ENCODE measurements around the gene MAPK8. TPM values are rescaled to one million over a fixed set of nuclear protein-coding genes. Genes with fewer than 3 reads are reported as not detected.
A peak's percentile ranks its signal among the peaks of the same experiment; 100 is the strongest.

The MAPK8 gene
- total RNA-seq, 1 donor from 2014 or later, result 44.4 TPM

- no peaks in the 10 kb centered on the region for H3K9me3 ChIP-seq (ENCODE audit: control insufficient read depth in 3 of 3, low read length in 3 of 3)
- H3K36me3 ChIP-seq (ENCODE audit: control insufficient read depth in 3 of 3, insufficient read depth in 3 of 3, low read length in 3 of 3), result peaks cover 5% of the 10 kb centered on the region in 3 donors
- no peak overlapping the region for H3K27ac ChIP-seq (ENCODE audit: low read depth, low read length)
Measured at GRCh38 chr10:48437546-48437945, 131.1 kb downstream of the MAPK8 start.

GRCh38 chr10:48439031-48439430 lies 132.6 kb downstream of the MAPK8 start:
- Histone ChIP-seq H3K9ac (ENCODE audit: low read depth in 1 of 3, low read length in 3 of 3) (no peak overlapping the region), H3K27me3 (ENCODE audit: control insufficient read depth in 3 of 3, insufficient read depth in 3 of 3, low read length in 3 of 3) (no peaks in the 10 kb centered on the region), H3K36me3 (ENCODE audit: control insufficient read depth in 3 of 3, insufficient read depth in 3 of 3, low read length in 3 of 3) (peaks cover 3 to 5% (median 5%) of the 10 kb centered on the region in 3 donors), H3K4me3 (ENCODE audit: low read length in 3 of 3) (no peak overlapping the region), H3K4me1 (ENCODE audit: control insufficient read depth in 3 of 3, insufficient read depth in 3 of 3, low read length in 3 of 3) (peaks cover 2 to 3% (median 2%) of the 10 kb centered on the region in 3 donors), H3K9me3 (ENCODE audit: control insufficient read depth in 3 of 3, low read length in 3 of 3) (no peaks in the 10 kb centered on the region), H3K27ac (ENCODE audit: low read depth, low read length) (no peak overlapping the region)

More at GRCh38 chr10:48437546-48437945, 131.1 kb downstream of the MAPK8 start:
- H3K27me3 ChIP-seq (ENCODE audit: control insufficient read depth in 3 of 3, insufficient read depth in 3 of 3, low read length in 3 of 3), result no peaks in the 10 kb centered on the region
- H3K9ac ChIP-seq (ENCODE audit: low read depth in 1 of 3, low read length in 3 of 3), result no peak overlapping the region
- H3K4me1 ChIP-seq (ENCODE audit: control insufficient read depth in 3 of 3, insufficient read depth in 3 of 3, low read length in 3 of 3), result peaks cover 2 to 3% (median 2%) of the 10 kb centered on the region in 3 donors
- no peak overlapping the region for H3K4me3 ChIP-seq (ENCODE audit: low read length in 3 of 3)

DNA sequence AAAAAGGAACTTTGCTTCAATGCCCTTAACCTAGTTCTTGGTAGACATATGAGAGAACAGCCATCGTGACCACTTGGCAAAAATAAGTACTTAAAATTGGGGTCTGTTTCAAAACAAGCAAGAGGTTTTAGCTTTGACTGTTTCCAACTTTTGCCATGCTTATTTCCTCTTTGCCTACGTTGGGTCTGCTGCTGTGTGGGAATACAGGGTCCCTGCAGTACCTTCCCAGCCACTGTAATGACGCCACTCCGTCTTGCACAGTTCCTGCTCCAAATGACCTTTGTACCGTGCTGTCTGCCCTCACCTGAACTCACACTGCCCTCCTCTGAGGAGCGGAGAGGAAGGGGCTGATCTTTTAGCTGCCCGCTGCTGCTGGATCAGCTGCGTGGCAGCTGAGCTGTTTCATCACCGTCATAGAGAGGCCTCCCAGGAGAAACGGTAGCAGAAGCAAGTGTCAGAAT lies 133.1 kb downstream of the MAPK8 start:
- Histone ChIP-seq H3K27ac (ENCODE audit: low read depth, low read length) (no peak overlapping the region), H3K9me3 (ENCODE audit: control insufficient read depth in 3 of 3, low read length in 3 of 3) (no peaks in the 10 kb centered on the region), H3K9ac (ENCODE audit: low read depth in 1 of 3, low read length in 3 of 3) (no peak overlapping the region), H3K27me3 (ENCODE audit: control insufficient read depth in 3 of 3, insufficient read depth in 3 of 3, low read length in 3 of 3) (peaks cover 0 to 4% (median 0%) of the 10 kb centered on the region in 3 donors), H3K4me1 (ENCODE audit: control insufficient read depth in 3 of 3, insufficient read depth in 3 of 3, low read length in 3 of 3) (peaks cover 2 to 3% (median 2%) of the 10 kb centered on the region in 3 donors), H3K4me3 (ENCODE audit: low read length in 3 of 3) (no peak overlapping the region), H3K36me3 (ENCODE audit: control insufficient read depth in 3 of 3, insufficient read depth in 3 of 3, low read length in 3 of 3) (peaks cover 2 to 5% (median 3%) of the 10 kb centered on the region in 3 donors)

- Histone ChIP-seq H3K9me3 (ENCODE audit: control insufficient read depth in 3 of 3, low read length in 3 of 3) (no peaks in the 10 kb centered on the region), H3K4me3 (ENCODE audit: low read length in 3 of 3) (no peak overlapping the region), H3K9ac (ENCODE audit: low read depth in 1 of 3, low read length in 3 of 3) (no peak overlapping the region), H3K27ac (ENCODE audit: low read depth, low read length) (no peak overlapping the region), H3K36me3 (ENCODE audit: control insufficient read depth in 3 of 3, insufficient read depth in 3 of 3, low read length in 3 of 3) (peaks cover 0 to 5% (median 2%) of the 10 kb centered on the region in 3 donors), H3K4me1 (ENCODE audit: control insufficient read depth in 3 of 3, insufficient read depth in 3 of 3, low read length in 3 of 3) (peaks cover 2 to 3% (median 2%) of the 10 kb centered on the region in 3 donors), H3K27me3 (ENCODE audit: control insufficient read depth in 3 of 3, insufficient read depth in 3 of 3, low read length in 3 of 3) (peaks cover 0 to 4% (median 0%) of the 10 kb centered on the region in 3 donors)
Measured at GRCh38 chr10:48440771-48441170, 134.3 kb downstream of the MAPK8 start.

GRCh38 chr10:48442090-48442808 lies 135.8 kb downstream of the MAPK8 start:
- Histone ChIP-seq H3K9me3 (ENCODE audit: control insufficient read depth in 3 of 3, low read length in 3 of 3) (no peaks in the 10 kb centered on the region), H3K4me1 (ENCODE audit: control insufficient read depth in 3 of 3, insufficient read depth in 3 of 3, low read length in 3 of 3) (peaks cover 2 to 3% (median 2%) of the 10 kb centered on the region in 3 donors)

GRCh38 chr10:48442809-48443177 lies 136.3 kb downstream of the MAPK8 start:
- H3K36me3 ChIP-seq (ENCODE audit: control insufficient read depth in 3 of 3, insufficient read depth in 3 of 3, low read length in 3 of 3), result peaks cover 0 to under 1% (median 0%) of the 10 kb centered on the region in 3 donors
- no peak overlapping the region for H3K27ac ChIP-seq (ENCODE audit: low read depth, low read length)
- H3K27me3 ChIP-seq (ENCODE audit: control insufficient read depth in 3 of 3, insufficient read depth in 3 of 3, low read length in 3 of 3), result peaks cover 0 to 16% (median 3%) of the 10 kb centered on the region in 3 donors
- H3K9ac ChIP-seq (ENCODE audit: low read depth in 1 of 3, low read length in 3 of 3), result no peak overlapping the region
- H3K4me3 ChIP-seq (ENCODE audit: low read length in 3 of 3), result no peak overlapping the region
- no peaks in the 10 kb centered on the region for H3K9me3 ChIP-seq (ENCODE audit: control insufficient read depth in 3 of 3, low read length in 3 of 3)
- H3K4me1 ChIP-seq (ENCODE audit: control insufficient read depth in 3 of 3, insufficient read depth in 3 of 3, low read length in 3 of 3), result peaks cover 2 to 3% (median 2%) of the 10 kb centered on the region in 3 donors

More at GRCh38 chr10:48442090-48442808, 135.8 kb downstream of the MAPK8 start:
- H3K27ac ChIP-seq (ENCODE audit: low read depth, low read length), result no peak overlapping the region
- H3K4me3 ChIP-seq (ENCODE audit: low read length in 3 of 3), result no peak overlapping the region
- no peak overlapping the region for H3K9ac ChIP-seq (ENCODE audit: low read depth in 1 of 3, low read length in 3 of 3)
- peaks cover 0 to 2% (median 2%) of the 10 kb centered on the region in 3 donors for H3K36me3 ChIP-seq (ENCODE audit: control insufficient read depth in 3 of 3, insufficient read depth in 3 of 3, low read length in 3 of 3)
- H3K27me3 ChIP-seq (ENCODE audit: control insufficient read depth in 3 of 3, insufficient read depth in 3 of 3, low read length in 3 of 3), result peaks cover 0 to 11% (median 3%) of the 10 kb centered on the region in 3 donors

DNA sequence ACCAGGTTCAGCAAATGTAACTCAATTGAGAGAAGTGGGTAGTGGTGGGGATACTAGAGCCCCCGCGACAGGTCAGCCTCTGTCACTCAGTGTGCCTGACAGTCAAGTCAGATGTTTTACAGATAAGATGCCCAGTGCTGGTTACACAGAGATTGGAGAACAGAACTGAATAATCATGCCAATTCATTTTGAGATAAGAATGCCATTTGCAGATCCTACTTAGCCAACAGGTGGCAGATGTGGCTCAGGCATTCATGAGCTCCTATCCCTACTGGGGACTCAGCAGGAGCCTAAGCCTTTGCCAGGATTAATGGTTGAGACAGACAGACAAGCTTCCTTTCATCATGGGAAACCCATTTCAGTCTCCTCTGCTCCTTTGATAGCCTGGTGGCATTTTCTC lies 137.8 kb downstream of the MAPK8 start:
- H3K9ac ChIP-seq (ENCODE audit: low read depth in 1 of 3, low read length in 3 of 3), result no peak overlapping the region
- H3K36me3 ChIP-seq (ENCODE audit: control insufficient read depth in 3 of 3, insufficient read depth in 3 of 3, low read length in 3 of 3), result no peaks in the 10 kb centered on the region
- H3K9me3 ChIP-seq (ENCODE audit: control insufficient read depth in 3 of 3, low read length in 3 of 3), result no peaks in the 10 kb centered on the region
- H3K27me3 ChIP-seq (ENCODE audit: control insufficient read depth in 3 of 3, insufficient read depth in 3 of 3, low read length in 3 of 3), result peaks cover 0 to 17% (median 3%) of the 10 kb centered on the region in 3 donors
- peaks cover 2 to 7% (median 2%) of the 10 kb centered on the region in 3 donors for H3K4me1 ChIP-seq (ENCODE audit: control insufficient read depth in 3 of 3, insufficient read depth in 3 of 3, low read length in 3 of 3)
- H3K27ac ChIP-seq (ENCODE audit: low read depth, low read length), result no peak overlapping the region
- no peak overlapping the region for H3K4me3 ChIP-seq (ENCODE audit: low read length in 3 of 3)

DNA sequence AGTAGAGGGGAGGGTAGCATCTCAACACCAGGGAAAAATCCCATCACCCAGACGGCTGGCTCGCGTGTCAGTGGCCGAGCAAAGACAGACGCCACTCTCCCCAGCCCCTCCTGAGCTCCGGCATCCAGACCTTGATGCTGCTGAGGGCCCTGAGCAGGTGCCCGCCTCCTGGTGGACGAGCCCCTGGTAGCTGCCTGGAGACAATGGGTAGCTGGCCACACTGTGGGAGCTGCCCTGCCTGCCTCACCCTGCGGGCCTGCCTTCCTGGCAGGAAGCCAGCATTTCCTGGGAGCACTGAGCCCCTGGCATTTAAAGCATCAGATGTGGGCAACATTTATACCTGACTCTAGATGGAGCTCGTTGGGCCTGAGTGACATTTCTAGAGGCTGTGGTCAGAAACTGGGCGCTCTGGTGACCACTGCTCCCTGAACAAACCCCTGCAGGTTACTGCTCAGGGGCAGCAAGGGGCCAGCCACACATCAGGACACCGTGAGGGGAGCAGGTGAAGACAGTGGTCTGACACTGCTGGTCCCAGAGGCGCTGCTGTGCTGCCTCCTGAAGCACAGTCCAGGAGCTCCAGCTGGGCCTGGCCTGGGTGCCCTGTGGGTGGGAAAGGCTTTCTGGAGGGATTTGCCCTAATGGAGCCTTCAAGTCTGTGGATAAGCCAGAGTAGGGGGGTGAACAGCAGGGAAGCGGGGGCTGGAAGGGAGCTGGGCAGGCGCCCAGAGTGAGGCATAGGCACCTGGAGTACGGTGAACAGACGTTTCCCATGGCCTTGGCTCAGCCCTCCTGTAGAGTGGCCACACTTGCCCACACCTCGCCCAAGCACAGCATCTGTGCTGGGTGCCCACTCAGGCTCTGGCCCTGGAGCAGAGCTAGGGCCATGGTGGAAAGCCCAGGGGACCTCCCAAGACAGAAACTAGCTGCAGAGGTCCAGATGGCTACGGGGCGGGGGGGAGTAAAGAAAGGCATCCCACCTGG lies 138.7 kb downstream of the MAPK8 start:
- H3K4me1 ChIP-seq (ENCODE audit: control insufficient read depth in 3 of 3, insufficient read depth in 3 of 3, low read length in 3 of 3), result peaks cover 0 to 13% (median 6%) of the 10 kb centered on the region in 3 donors
- H3K36me3 ChIP-seq (ENCODE audit: control insufficient read depth in 3 of 3, insufficient read depth in 3 of 3, low read length in 3 of 3), result no peaks in the 10 kb centered on the region
- peaks cover 0 to 17% (median 3%) of the 10 kb centered on the region in 3 donors for H3K27me3 ChIP-seq (ENCODE audit: control insufficient read depth in 3 of 3, insufficient read depth in 3 of 3, low read length in 3 of 3)
- peak overlapping the region in 1 of 3 donors; percentile 3 for H3K9ac ChIP-seq (ENCODE audit: low read depth in 1 of 3, low read length in 3 of 3)
- H3K4me3 ChIP-seq (ENCODE audit: low read length in 3 of 3), result no peak overlapping the region
- H3K27ac ChIP-seq (ENCODE audit: low read depth, low read length), result no peak overlapping the region
- H3K9me3 ChIP-seq (ENCODE audit: control insufficient read depth in 3 of 3, low read length in 3 of 3), result no peaks in the 10 kb centered on the region

GRCh38 chr10:48445932-48446331 lies 139.5 kb downstream of the MAPK8 start:
- Histone ChIP-seq H3K4me3 (ENCODE audit: low read length in 3 of 3) (no peak overlapping the region), H3K27ac (ENCODE audit: low read depth, low read length) (no peak overlapping the region), H3K27me3 (ENCODE audit: control insufficient read depth in 3 of 3, insufficient read depth in 3 of 3, low read length in 3 of 3) (peaks cover 0 to 17% (median 3%) of the 10 kb centered on the region in 3 donors), H3K4me1 (ENCODE audit: control insufficient read depth in 3 of 3, insufficient read depth in 3 of 3, low read length in 3 of 3) (peaks cover 0 to 14% (median 7%) of the 10 kb centered on the region in 3 donors), H3K9ac (ENCODE audit: low read depth in 1 of 3, low read length in 3 of 3) (no peak overlapping the region), H3K36me3 (ENCODE audit: control insufficient read depth in 3 of 3, insufficient read depth in 3 of 3, low read length in 3 of 3) (no peaks in the 10 kb centered on the region), H3K9me3 (ENCODE audit: control insufficient read depth in 3 of 3, low read length in 3 of 3) (no peaks in the 10 kb centered on the region)
